Spleen (tissue), 11 donors: Measurements from ENCODE around the gene MRPS9. TPM values are rescaled to one million over a fixed set of nuclear protein-coding genes. Genes with fewer than 3 reads are reported as not detected.

ENCODE experiments used
- DNase-seq: peaks from one replicate; pipeline ENCODE4 v3.0.0-alpha.2; 2020
- H3K27ac ChIP-seq, 8 donors: fragments of 200-600 bp; sonication (generic) in 7 of 8; 1 replicate in 4 of 8; 2 replicates in 4 of 8; pipeline versions ENCODE4 v1.5.0 to v1.8.0; 2016 to 2021; ENCODE audit warnings: inconsistent platforms in 4 of 8, mild to moderate bottlenecking in 4 of 8, moderate library complexity in 1 of 8
- H3K27me3 ChIP-seq, 7 donors: fragments of 200-600 bp; sonication (generic) in 6 of 7; replicated peaks in 1 of 7; 1 replicate in 4 of 7; 2 replicates in 3 of 7; pipeline versions ENCODE4 v1.5.0 to v1.8.0; 2016 to 2021; ENCODE audit warnings: inconsistent platforms in 3 of 7, mild to moderate bottlenecking in 1 of 7
- H3K36me3 ChIP-seq, 6 donors: fragments of 200-600 bp; sonication (generic) in 5 of 6; 1 replicate in 4 of 6; 2 replicates in 2 of 6; pipeline versions ENCODE4 v1.5.0 to v1.8.0; 2016 to 2021; ENCODE audit warnings: inconsistent platforms in 2 of 6
- H3K4me1 ChIP-seq, 6 donors: fragments of 200-600 bp; sonication (generic) in 5 of 6; 1 replicate in 3 of 6; 2 replicates in 3 of 6; pipeline versions ENCODE4 v1.5.0 to v1.8.0; 2016 to 2021; ENCODE audit warnings: inconsistent platforms in 3 of 6
- H3K4me3 ChIP-seq, 8 donors: fragments of 200-600 bp; sonication (generic) in 7 of 8; 1 replicate in 4 of 8; 2 replicates in 4 of 8; pipeline versions ENCODE4 v1.5.0 to v1.8.0; 2016 to 2021; ENCODE audit warnings: inconsistent platforms in 4 of 8, mild to moderate bottlenecking in 4 of 8, moderate library complexity in 2 of 8
- H3K9me3 ChIP-seq, 8 donors: fragments of 200-600 bp; sonication (generic) in 7 of 8; 1 replicate in 4 of 8; 2 replicates in 4 of 8; pipeline versions ENCODE4 v1.5.0 to v1.8.0; 2016 to 2021; ENCODE audit warnings: inconsistent platforms in 4 of 8
- POLR2A ChIP-seq, 3 donors: fragments of 450-650 bp; IDR thresholded peaks; one replicate each; pipeline ENCODE4 v1.5.1; 2017; ENCODE audit warnings: antibody characterized with exemption in 3 of 3, mild to moderate bottlenecking in 1 of 3
- POLR2AphosphoS5 ChIP-seq, 3 donors: sonication (generic); formaldehyde crosslinking; IDR thresholded peaks; one replicate each; pipeline ENCODE4 v1.5.1; 2017; ENCODE audit warnings: antibody characterized with exemption in 3 of 3
- WGBS, 5 donors: extraction: QIAGEN DNeasy Blood & Tissue Kit in 3 of 5; methylation state at CpG; one replicate each; pipeline versions ENCODE4 v1.1.5 to v1.1.7; 2013 to 2018; 5-methylcytosine and 5-hydroxymethylcytosine counted together
- intact Hi-C: fragments of 100-400 bp; cut with DNase I; formaldehyde crosslinking; loops from one replicate; pipeline ENCODE4 v1.15.0; 2023; ENCODE audit warnings: low total_unique reads
- polyA plus RNA-seq, 3 donors: library from polyadenylated mRNA; stranded (reverse); fragments of 200-250 nt; gene quantifications; one replicate each; pipeline ENCODE4 v1.2.1, GENCODE V29; 2013
- total RNA-seq, 7 donors: library from RNA; depleted of rRNA in 3 of 7; stranded (reverse); fragments of >200 nt in 3 of 7; fragmentation: NEBNext Ultra II Directional in 4 of 7; extraction: Animal tissue kit (Norgen Biotek cat#: 25700) in 4 of 7; gene quantifications; one replicate each; pipeline versions ENCODE4 v1.1.0 to v1.2.1, GENCODE V29; 2016 to 2021
- TF ChIP-seq, protein P1 (sequence below), 11 experiments: fragments of 200-600 bp in 7 of 11; fragments of 450-650 bp in 4 of 11; sonication (generic) in 4 of 11; IDR thresholded peaks in 8 of 11; conservative IDR thresholded peaks in 3 of 11; 1 replicate in 7 of 11; 2 replicates in 4 of 11; pipeline versions ENCODE4 v1.4.0 to v1.8.0; 2016 to 2021; ENCODE audit warnings: antibody characterized with exemption in 11 of 11, inconsistent platforms in 4 of 11, mild to moderate bottlenecking in 1 of 11
- donor health status: healthy with polysubstance abuse.
- donor health status: DM: no; HTN: no; CAD: no; lungs with moderate emphysema.
- donor health status: DM: no; HTN: no; CAD: no.
- donor health status: Bipolar disorder and iron deficiency.
- donor health status: healthy.
- donor health status: DM: no; HTN: no; CAD: no.
- donor health status: DM: yes; HTN: yes; CAD: no.

Gene MRPS9
- total and polyA plus RNA-seq, 10 donors, result 10.4 to 28.7 (median 16.0) TPM

- TF ChIP-seq, protein P1, sequence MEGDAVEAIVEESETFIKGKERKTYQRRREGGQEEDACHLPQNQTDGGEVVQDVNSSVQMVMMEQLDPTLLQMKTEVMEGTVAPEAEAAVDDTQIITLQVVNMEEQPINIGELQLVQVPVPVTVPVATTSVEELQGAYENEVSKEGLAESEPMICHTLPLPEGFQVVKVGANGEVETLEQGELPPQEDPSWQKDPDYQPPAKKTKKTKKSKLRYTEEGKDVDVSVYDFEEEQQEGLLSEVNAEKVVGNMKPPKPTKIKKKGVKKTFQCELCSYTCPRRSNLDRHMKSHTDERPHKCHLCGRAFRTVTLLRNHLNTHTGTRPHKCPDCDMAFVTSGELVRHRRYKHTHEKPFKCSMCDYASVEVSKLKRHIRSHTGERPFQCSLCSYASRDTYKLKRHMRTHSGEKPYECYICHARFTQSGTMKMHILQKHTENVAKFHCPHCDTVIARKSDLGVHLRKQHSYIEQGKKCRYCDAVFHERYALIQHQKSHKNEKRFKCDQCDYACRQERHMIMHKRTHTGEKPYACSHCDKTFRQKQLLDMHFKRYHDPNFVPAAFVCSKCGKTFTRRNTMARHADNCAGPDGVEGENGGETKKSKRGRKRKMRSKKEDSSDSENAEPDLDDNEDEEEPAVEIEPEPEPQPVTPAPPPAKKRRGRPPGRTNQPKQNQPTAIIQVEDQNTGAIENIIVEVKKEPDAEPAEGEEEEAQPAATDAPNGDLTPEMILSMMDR (IDR thresholded peaks at IDR 0.05 in 8 of 11, conservative IDR thresholded peaks at IDR 0.05 in 3 of 11), result no peak
- no peak for TF ChIP-seq POLR2A (IDR thresholded peaks at IDR 0.05)
- TF ChIP-seq POLR2AphosphoS5 (IDR thresholded peaks at IDR 0.05), result no peak
- no peaks in the 10 kb centered on the region for H3K4me1 ChIP-seq
- no peak overlapping the region for H3K4me3 ChIP-seq
- H3K27ac ChIP-seq, result no peak overlapping the region
- WGBS, 5 donors, result 93 to 98% (median 97%) methylated on average over 5 of the region's 5 CpGs
- no peaks in the 10 kb centered on the region for H3K9me3 ChIP-seq
- intact Hi-C loops, result no loop called here
- no peaks in the 10 kb centered on the region for H3K27me3 ChIP-seq
- DNase-seq, result no peak
- peaks cover 0 to 85% (median 28%) of the 10 kb centered on the region in 6 donors for H3K36me3 ChIP-seq
Measured at GRCh38 chr2:105092797-105093196, 54.9 kb downstream of the MRPS9 start.

GRCh38 chr2:105099153-105099552 lies 61.3 kb downstream of the MRPS9 start:
- H3K27me3 ChIP-seq, result no peaks in the 10 kb centered on the region
- H3K9me3 ChIP-seq, result no peaks in the 10 kb centered on the region
- DNase-seq, result no peak
- TF ChIP-seq, protein P1 (IDR thresholded peaks at IDR 0.05 in 8 of 11, conservative IDR thresholded peaks at IDR 0.05 in 3 of 11), result no peak
- TF ChIP-seq POLR2AphosphoS5 (IDR thresholded peaks at IDR 0.05), result no peak
- no peak for TF ChIP-seq POLR2A (IDR thresholded peaks at IDR 0.05)
- no peak overlapping the region for H3K4me3 ChIP-seq
- 87 to 95% (median 90%) methylated on average over 1 of the region's 1 CpG for WGBS, 5 donors
- intact Hi-C loops, result no loop called here
- H3K27ac ChIP-seq, result no peak overlapping the region
- H3K4me1 ChIP-seq, result no peaks in the 10 kb centered on the region
- H3K36me3 ChIP-seq, result peaks cover 0 to 94% (median 55%) of the 10 kb centered on the region in 6 donors

DNA sequence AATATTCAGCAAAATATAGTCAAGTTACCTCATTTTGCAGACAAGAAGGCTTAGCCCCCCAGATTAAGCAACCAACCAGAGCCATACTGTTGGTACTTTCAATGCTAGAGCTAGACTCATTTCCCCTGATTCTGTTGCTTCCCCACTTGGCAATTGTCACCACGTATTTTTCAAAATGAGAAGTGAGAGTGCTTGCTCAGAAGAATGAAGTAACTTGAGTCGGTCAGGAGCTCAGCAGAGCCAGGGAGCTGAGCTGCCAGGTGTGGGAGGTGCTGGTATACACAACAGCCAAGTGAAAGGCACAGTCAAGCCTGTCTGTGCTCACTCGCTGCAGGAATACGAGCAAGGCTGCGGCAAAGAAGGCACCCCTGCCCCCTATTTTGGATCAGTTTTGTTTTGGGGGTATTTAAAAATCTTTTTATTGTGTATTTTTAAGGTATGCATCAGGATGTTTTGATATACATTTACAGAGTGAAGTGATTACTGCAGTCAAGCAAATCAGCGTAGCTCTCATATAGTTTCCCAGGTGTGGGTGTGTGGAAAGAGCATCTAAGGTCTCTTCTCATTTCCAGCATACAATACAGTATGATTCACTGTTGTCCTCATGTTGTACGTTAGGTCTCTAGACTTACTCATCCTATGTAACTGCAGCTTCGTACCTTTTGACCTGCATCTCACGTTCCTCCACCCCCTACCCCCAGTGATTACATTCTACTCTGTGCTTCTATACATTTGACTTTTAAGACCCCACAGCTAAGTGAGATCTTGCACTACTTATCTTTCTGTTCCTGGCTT lies 62.4 kb downstream of the MRPS9 start:
- Histone ChIP-seq H3K36me3 (peaks cover 0 to 83% (median 46%) of the 10 kb centered on the region in 6 donors), H3K9me3 (no peaks in the 10 kb centered on the region), H3K27ac (no peak overlapping the region), H3K4me1 (no peaks in the 10 kb centered on the region), H3K27me3 (no peaks in the 10 kb centered on the region), H3K4me3 (no peak overlapping the region)
- intact Hi-C loops, result no loop called here
- no peak for TF ChIP-seq POLR2AphosphoS5 (IDR thresholded peaks at IDR 0.05)
- WGBS, 5 donors, result 69 to 85% (median 74%) methylated on average over 9 of the region's 9 CpGs
- no peak for DNase-seq

DNA sequence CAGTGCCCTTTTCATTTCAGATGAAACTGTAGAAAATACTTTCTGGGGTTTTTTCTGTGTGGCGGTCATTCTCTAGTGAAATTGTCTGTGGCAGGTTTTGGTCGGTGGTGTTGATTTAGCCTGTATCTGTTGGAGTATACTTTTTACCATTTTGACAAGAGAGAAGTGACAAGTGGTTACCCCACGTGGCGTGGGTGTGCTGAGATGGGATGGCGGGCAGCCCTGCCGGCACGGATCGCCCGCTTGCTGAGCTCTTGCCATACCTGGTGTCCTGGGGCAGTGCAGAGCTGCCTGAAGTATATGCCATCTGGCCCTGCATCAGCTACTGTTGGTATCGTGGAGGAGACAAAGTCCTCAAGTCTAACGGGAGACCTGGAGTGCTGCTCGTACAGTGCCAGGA lies 64.1 kb downstream of the MRPS9 start:
- H3K27me3 ChIP-seq, result no peaks in the 10 kb centered on the region
- no peak overlapping the region for H3K4me3 ChIP-seq
- peaks cover 0 to 68% (median 42%) of the 10 kb centered on the region in 6 donors for H3K36me3 ChIP-seq
- TF ChIP-seq POLR2A (IDR thresholded peaks at IDR 0.05) (no peak), POLR2AphosphoS5 (IDR thresholded peaks at IDR 0.05) (no peak)
- TF ChIP-seq, protein P1 (IDR thresholded peaks at IDR 0.05 in 8 of 11, conservative IDR thresholded peaks at IDR 0.05 in 3 of 11), result no peak
- no peaks in the 10 kb centered on the region for H3K9me3 ChIP-seq
- no peak overlapping the region for H3K27ac ChIP-seq
- WGBS, 5 donors, result 91 to 95% (median 94%) methylated on average over 12 of the region's 12 CpGs
- intact Hi-C loops, result no loop called here
- H3K4me1 ChIP-seq, result no peaks in the 10 kb centered on the region
- no peak for DNase-seq
